ENCODE measurements around the gene CDK6.

- TF ChIP-seq CTCF (IDR thresholded peaks at IDR 0.05) (no peak), POLR2A (IDR thresholded peaks at IDR 0.05) (no peak)
Observed at GRCh38 chr7:92639966-92640365, 196.4 kb downstream of the CDK6 start.

All from right lobe of liver (tissue), 4 donors.